Esophagus squamous epithelium (tissue), 4 donors: Measurements from ENCODE around the gene GPR65.

Experiments
- CTCF ChIP-seq, 6 experiments: fragments of 450-650 bp in 4 of 6; fragments of 200-600 bp in 2 of 6; sonication (generic) in 2 of 6; IDR thresholded peaks; one replicate each; pipeline ENCODE4 v1.5.1; 2016 to 2019; ENCODE audit warnings: antibody characterized with exemption in 6 of 6, mild to moderate bottlenecking in 4 of 6, moderate library complexity in 4 of 6
- POLR2A ChIP-seq, 4 donors: fragments of 450-650 bp; IDR thresholded peaks; one replicate each; pipeline ENCODE4 v1.6.1; 2017; ENCODE audit warnings: antibody characterized with exemption in 4 of 4, mild to moderate bottlenecking in 4 of 4, moderate library complexity in 3 of 4

- TF ChIP-seq CTCF (IDR thresholded peaks at IDR 0.05), result no peak
- no peak for TF ChIP-seq POLR2A (IDR thresholded peaks at IDR 0.05)
Observed at GRCh38 chr14:87955501-87955900, 49.4 kb upstream of the GPR65 start.
